Mesothelial cell of epicardium (in vitro differentiated cells): Measurements from ENCODE around the gene CHMP4A. TPM values are rescaled to one million over a fixed set of nuclear protein-coding genes. Genes with fewer than 3 reads are reported as not detected.
A peak's percentile ranks its signal among the peaks of the same experiment; 100 is the strongest.
"Not testable (repeated sequence)": the region's sequence is repeated elsewhere in the genome, so short reads cannot be mapped to it uniquely, and the experiment has no call there.

Experiments
- DNase-seq, 2 experiments: peaks; one replicate each; pipeline ENCODE4 v3.0.0; 2021; ENCODE audit warnings: low spot score in 2 of 2; ENCODE audit not compliant: unreplicated experiment in 2 of 2
- H3K27ac Mint-ChIP-seq: 2 replicates; pipeline ENCODE4 v1.8.0; 2021; ENCODE audit warnings: mixed read lengths
- H3K27me3 Mint-ChIP-seq: 2 replicates; pipeline ENCODE4 v1.8.0; 2021; ENCODE audit warnings: low read depth, mixed read lengths
- H3K36me3 Mint-ChIP-seq: 2 replicates; pipeline ENCODE4 v1.8.0; 2021; ENCODE audit warnings: mixed read lengths
- H3K4me1 Mint-ChIP-seq: 2 replicates; pipeline ENCODE4 v1.8.0; 2021; ENCODE audit warnings: mixed read lengths
- H3K4me3 Mint-ChIP-seq: 2 replicates; pipeline ENCODE4 v1.8.0; 2021; ENCODE audit warnings: mild to moderate bottlenecking, moderate library complexity, mixed read lengths
- H3K9me3 Mint-ChIP-seq: 2 replicates; pipeline ENCODE4 v1.8.0; 2021; ENCODE audit warnings: mixed read lengths
- total RNA-seq: library from RNA; stranded (reverse); gene quantifications from 3 replicates; pipeline ENCODE4 v1.2.1, GENCODE V29; 2021
- TF ChIP-seq, protein P1 (sequence below): fragments of 200-600 bp; sonication (generic); IDR thresholded peaks from one replicate; pipeline ENCODE4 v1.5.0; 2021; ENCODE audit warnings: antibody characterized with exemption; ENCODE audit not compliant: unreplicated experiment

CHMP4A gene
- total RNA-seq, 1 donor from 2014 or later, result 48.0 TPM

GRCh38 chr14:24250354-24250753, 37.1 kb upstream of the CHMP4A start:
- Mint-ChIP-seq H3K27me3 (no peaks in the 10 kb centered on the region), H3K4me1 (no peaks in the 10 kb centered on the region), H3K4me3 (no peak overlapping the region), H3K9me3 (no peaks in the 10 kb centered on the region), H3K36me3 (no peaks in the 10 kb centered on the region), H3K27ac (no peak overlapping the region)
- TF ChIP-seq, protein P1, sequence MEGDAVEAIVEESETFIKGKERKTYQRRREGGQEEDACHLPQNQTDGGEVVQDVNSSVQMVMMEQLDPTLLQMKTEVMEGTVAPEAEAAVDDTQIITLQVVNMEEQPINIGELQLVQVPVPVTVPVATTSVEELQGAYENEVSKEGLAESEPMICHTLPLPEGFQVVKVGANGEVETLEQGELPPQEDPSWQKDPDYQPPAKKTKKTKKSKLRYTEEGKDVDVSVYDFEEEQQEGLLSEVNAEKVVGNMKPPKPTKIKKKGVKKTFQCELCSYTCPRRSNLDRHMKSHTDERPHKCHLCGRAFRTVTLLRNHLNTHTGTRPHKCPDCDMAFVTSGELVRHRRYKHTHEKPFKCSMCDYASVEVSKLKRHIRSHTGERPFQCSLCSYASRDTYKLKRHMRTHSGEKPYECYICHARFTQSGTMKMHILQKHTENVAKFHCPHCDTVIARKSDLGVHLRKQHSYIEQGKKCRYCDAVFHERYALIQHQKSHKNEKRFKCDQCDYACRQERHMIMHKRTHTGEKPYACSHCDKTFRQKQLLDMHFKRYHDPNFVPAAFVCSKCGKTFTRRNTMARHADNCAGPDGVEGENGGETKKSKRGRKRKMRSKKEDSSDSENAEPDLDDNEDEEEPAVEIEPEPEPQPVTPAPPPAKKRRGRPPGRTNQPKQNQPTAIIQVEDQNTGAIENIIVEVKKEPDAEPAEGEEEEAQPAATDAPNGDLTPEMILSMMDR, result no peak
- DNase-seq, result no peak

DNA sequence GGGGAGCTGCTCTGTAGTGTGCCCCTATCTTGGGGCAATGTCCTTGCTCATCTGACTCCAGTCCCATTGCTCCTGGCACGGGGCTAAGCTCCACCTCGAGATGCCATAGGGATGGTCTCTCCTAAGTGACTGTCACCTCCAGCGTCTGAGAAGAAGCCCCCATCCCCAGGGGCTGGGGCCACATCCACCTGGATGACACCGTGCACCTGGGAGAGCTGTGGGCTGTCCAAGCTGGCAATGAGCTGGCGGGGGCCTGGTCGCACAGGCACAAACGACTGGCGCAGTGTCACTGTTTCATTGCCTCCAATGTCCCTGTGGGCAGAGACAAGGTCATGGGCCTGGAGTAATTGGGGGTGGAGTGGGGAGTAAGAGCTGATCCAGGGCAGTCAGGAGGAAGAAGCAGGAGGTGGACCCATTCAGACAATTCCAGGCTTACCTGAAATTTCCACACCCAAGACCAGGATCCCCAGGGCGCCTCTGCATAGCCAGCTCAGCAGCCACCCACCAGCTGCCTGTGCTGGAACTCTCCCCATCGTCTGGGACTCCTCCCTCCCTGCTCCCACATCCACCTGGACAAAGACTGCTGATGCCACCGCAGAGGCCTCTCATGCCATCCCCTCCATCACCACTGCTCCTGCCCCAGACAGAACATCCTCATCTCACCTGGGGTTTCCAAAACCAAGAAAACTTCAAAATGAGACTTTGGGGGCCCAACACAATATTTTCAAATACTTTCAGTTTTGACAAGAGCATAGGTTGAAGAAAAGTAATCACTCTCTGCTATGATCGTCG, 36.1 kb upstream of the CHMP4A start:
- Mint-ChIP-seq H3K27me3 (no peaks in the 10 kb centered on the region), H3K4me1 (no peaks in the 10 kb centered on the region), H3K27ac (no peak overlapping the region), H3K36me3 (no peaks in the 10 kb centered on the region), H3K9me3 (no peaks in the 10 kb centered on the region), H3K4me3 (no peak overlapping the region)
- no peak for DNase-seq
- TF ChIP-seq, protein P1, result no peak

DNA sequence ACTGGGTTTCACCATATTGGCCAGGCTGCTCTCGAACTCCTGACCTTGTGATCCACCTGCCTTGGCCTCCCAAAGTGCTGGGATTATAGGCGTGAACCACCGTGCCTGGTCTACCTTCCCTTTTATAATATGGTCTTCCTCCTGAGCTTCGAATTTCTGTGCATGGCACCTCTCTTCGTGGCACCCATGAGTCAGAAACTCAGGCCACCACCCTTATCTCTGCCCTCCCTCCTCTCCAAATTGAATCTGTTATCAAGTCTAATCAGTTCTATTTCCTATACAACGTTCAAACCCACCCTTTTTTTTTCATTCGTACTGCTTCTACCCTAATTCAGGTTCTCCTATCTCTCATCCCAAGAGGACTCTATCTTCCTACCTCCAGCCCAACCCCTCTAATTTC, 34.1 kb upstream of the CHMP4A start:
- no peaks in the 10 kb centered on the region for H3K27me3 Mint-ChIP-seq
- H3K9me3 Mint-ChIP-seq, result no peaks in the 10 kb centered on the region
- DNase-seq, result no peak
- no peaks in the 10 kb centered on the region for H3K36me3 Mint-ChIP-seq
- peaks cover 10% of the 10 kb centered on the region for H3K4me1 Mint-ChIP-seq
- TF ChIP-seq, protein P1, result no peak
- no peak overlapping the region for H3K27ac Mint-ChIP-seq
- no peak overlapping the region for H3K4me3 Mint-ChIP-seq

DNA sequence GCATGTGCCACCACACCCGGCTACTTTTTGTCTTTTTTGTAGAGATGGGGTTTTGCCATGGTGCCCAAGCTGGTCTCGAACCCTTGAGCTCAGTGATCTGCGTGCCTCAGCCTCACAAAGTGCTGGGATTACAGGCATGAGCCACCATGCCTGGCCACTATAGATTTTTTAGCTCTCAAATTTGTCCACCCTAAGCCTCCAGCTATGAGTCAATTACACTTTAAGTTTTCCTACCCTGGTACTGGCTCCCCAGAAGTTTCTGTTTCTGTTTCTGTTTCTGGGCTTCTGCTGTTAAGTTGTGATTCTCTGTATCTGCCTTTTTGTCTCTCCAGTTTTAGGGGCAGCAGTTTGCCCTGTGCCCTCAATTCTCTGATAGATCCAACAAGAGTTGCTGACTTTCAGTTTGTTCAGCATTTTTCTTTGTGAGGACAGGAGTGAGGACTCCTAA, 33.5 kb upstream of the CHMP4A start:
- no peaks in the 10 kb centered on the region for H3K36me3 Mint-ChIP-seq
- no peaks in the 10 kb centered on the region for H3K27me3 Mint-ChIP-seq
- H3K27ac Mint-ChIP-seq, result no peak overlapping the region
- H3K4me1 Mint-ChIP-seq, result peaks cover 13% of the 10 kb centered on the region
- TF ChIP-seq, protein P1, result no peak
- H3K4me3 Mint-ChIP-seq, result no peak overlapping the region
- no peak for DNase-seq
- no peaks in the 10 kb centered on the region for H3K9me3 Mint-ChIP-seq

- peaks cover 20% of the 10 kb centered on the region for H3K4me1 Mint-ChIP-seq
- not testable (repeated sequence) for H3K27me3 Mint-ChIP-seq, H3K9me3 Mint-ChIP-seq, H3K36me3 Mint-ChIP-seq, DNase-seq, H3K4me3 Mint-ChIP-seq, H3K27ac Mint-ChIP-seq
Observed at GRCh38 chr14:24245350-24245749, 32.1 kb upstream of the CHMP4A start.

GRCh38 chr14:24243336-24243836, 30.1 kb upstream of the CHMP4A start:
- Mint-ChIP-seq H3K4me3 (peak overlapping the region; percentile 93), H3K27ac (peak overlapping the region; percentile 100), H3K9me3 (no peaks in the 10 kb centered on the region), H3K36me3 (peaks cover 7% of the 10 kb centered on the region), H3K27me3 (no peaks in the 10 kb centered on the region), H3K4me1 (peaks cover 26% of the 10 kb centered on the region)
- no peak for DNase-seq
- TF ChIP-seq, protein P1, result no peak
